ENCODE data around the gene PKD2.

PKD2 gene

GRCh38 chr4:88007304-88008121 is at the start of gene PKD2:
Gene PKD2, plus strand, starts transcription at chr4:88007635. Its CDS starts 99 bp downstream, at chr4:88007734.
- DNase-seq (ENCODE audit: low spot score), result peak; percentile 83

GRCh38 chr4:87961993-87962392 is 45.4 kb upstream of the PKD2 start:
- DNase-seq (ENCODE audit: low spot score), result no peak

GRCh38 chr4:87962398-87963146 is 44.9 kb upstream of the PKD2 start:
- DNase-seq (ENCODE audit: low spot score), result no peak

- no peak for DNase-seq (ENCODE audit: low spot score)
Observed at GRCh38 chr4:87965501-87965975, 41.9 kb upstream of the PKD2 start.

GRCh38 chr4:87966095-87966496 is 41.3 kb upstream of the PKD2 start:
- no peak for DNase-seq (ENCODE audit: low spot score)

GRCh38 chr4:87967193-87967592 is 40.2 kb upstream of the PKD2 start:
- DNase-seq (ENCODE audit: low spot score), result no peak

GRCh38 chr4:87970121-87970520 is 37.3 kb upstream of the PKD2 start:
- DNase-seq (ENCODE audit: low spot score), result no peak

- DNase-seq (ENCODE audit: low spot score), result no peak
Observed at GRCh38 chr4:87971866-87972265, 35.6 kb upstream of the PKD2 start.

GRCh38 chr4:87973283-87974169 is 33.9 kb upstream of the PKD2 start:
- DNase-seq (ENCODE audit: low spot score), result peak; percentile 22

- DNase-seq (ENCODE audit: low spot score), result no peak
Observed at GRCh38 chr4:87974856-87975462, 32.5 kb upstream of the PKD2 start.

- DNase-seq (ENCODE audit: low spot score), result peak; percentile 26
Observed at GRCh38 chr4:87975466-87975865, 32.0 kb upstream of the PKD2 start, which contains the start of gene SPP1. Gene SPP1, plus strand, starts transcription at chr4:87975714. Its CDS starts 1,182 bp downstream, at chr4:87976896.

- no peak for DNase-seq (ENCODE audit: low spot score)
Observed at GRCh38 chr4:87977521-87978278, 29.7 kb upstream of the PKD2 start.

- no peak for DNase-seq (ENCODE audit: low spot score)
Observed at GRCh38 chr4:87978681-87979080, 28.8 kb upstream of the PKD2 start.

GRCh38 chr4:87979810-87980209 is 27.6 kb upstream of the PKD2 start:
- no peak for DNase-seq (ENCODE audit: low spot score)

GRCh38 chr4:87981486-87981885 is 25.9 kb upstream of the PKD2 start:
- no peak for DNase-seq (ENCODE audit: low spot score)

- DNase-seq (ENCODE audit: low spot score), result no peak
Observed at GRCh38 chr4:87982036-87982435, 25.4 kb upstream of the PKD2 start.

- DNase-seq (ENCODE audit: low spot score), result no peak
Observed at GRCh38 chr4:87982446-87983010, 24.9 kb upstream of the PKD2 start.

GRCh38 chr4:87983996-87984395 is 23.4 kb upstream of the PKD2 start:
- DNase-seq (ENCODE audit: low spot score), result no peak

- DNase-seq (ENCODE audit: low spot score), result peak; percentile 24
Observed at GRCh38 chr4:87985097-87985886, 22.1 kb upstream of the PKD2 start.

- DNase-seq (ENCODE audit: low spot score), result no peak
Observed at GRCh38 chr4:87985887-87986200, 21.6 kb upstream of the PKD2 start.

All from germinal center (tissue), 1 donor.